ENCODE results near the gene CCDC13. TPM values are rescaled to one million over a fixed set of nuclear protein-coding genes. Genes with fewer than 3 reads are reported as not detected.
"Not testable (repeated sequence)": the region's sequence is repeated elsewhere in the genome, so short reads cannot be mapped to it uniquely, and the experiment has no call there.

The CCDC13 gene
- total RNA-seq, 6 experiments from 2014 or later = 0.17 to 0.47 (median 0.30) TPM; not detected in 2

DNA sequence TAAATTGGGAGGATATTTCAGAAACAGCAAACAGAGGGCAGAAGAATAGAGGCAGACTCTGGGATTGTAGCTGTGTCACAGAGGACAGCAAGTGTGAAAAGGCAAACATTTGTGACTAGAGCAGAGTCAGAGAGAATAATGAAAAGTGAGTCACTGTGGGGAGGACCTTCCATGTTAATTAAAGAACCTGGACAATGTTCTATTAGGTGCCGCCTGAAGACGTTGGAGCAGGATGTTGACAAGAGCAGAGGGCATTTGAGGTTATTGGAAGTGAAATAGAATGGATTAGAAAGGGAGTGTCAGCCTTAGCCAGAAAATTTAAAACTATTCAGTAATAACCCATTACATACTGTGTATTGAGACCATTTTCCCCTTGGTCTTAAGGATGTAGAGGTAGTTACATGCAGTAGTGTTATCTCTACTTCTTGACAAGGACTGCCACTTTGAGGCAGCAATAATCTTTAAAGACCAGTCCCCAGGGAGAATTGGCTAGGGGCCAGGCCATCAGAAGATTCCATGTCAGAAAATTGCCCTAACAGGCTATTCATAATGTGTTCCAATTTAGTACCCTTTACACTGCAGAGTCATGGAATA lies 42.0 kb upstream of the CCDC13 start:
- H3K4me1 Mint-ChIP-seq (ENCODE audit: low read depth) = peaks cover 18% of the 10 kb centered on the region

DNA sequence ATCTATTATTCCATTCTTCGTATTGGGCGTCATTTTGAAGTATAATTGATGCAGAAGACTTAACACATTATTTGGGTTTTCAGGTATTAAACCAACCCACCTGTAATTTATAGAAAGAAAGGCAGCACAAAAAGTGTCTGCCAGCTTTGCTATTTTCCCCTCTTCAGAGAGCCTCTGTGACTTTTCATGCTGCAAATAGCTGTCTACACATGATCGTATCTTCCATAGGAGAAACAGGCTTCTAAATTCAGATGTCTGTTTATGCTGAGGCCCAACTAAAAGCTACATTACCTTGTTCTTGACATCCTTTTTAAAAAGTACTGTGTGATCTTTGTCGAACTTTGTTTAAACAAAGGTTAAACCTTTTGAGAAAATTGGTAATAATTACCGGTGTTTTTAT lies 41.2 kb upstream of the CCDC13 start:
- Mint-ChIP-seq H3K4me1 (ENCODE audit: low read depth) (peaks cover 21% of the 10 kb centered on the region), H3K27ac (no peak overlapping the region), H3K27me3 (ENCODE audit: insufficient read depth) (peaks cover 27% of the 10 kb centered on the region), H3K4me3 (no peak overlapping the region), H3K9me3 (no peaks in the 10 kb centered on the region), H3K36me3 (ENCODE audit: low read depth) (no peaks in the 10 kb centered on the region)
- TF ChIP-seq, protein P1, sequence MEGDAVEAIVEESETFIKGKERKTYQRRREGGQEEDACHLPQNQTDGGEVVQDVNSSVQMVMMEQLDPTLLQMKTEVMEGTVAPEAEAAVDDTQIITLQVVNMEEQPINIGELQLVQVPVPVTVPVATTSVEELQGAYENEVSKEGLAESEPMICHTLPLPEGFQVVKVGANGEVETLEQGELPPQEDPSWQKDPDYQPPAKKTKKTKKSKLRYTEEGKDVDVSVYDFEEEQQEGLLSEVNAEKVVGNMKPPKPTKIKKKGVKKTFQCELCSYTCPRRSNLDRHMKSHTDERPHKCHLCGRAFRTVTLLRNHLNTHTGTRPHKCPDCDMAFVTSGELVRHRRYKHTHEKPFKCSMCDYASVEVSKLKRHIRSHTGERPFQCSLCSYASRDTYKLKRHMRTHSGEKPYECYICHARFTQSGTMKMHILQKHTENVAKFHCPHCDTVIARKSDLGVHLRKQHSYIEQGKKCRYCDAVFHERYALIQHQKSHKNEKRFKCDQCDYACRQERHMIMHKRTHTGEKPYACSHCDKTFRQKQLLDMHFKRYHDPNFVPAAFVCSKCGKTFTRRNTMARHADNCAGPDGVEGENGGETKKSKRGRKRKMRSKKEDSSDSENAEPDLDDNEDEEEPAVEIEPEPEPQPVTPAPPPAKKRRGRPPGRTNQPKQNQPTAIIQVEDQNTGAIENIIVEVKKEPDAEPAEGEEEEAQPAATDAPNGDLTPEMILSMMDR (IDR thresholded peaks at IDR 0.05) = no peak
- DNase-seq = no peak

More for the DNA sequence above, 42.0 kb upstream of the CCDC13 start:
- DNase-seq = no peak
- H3K27me3 Mint-ChIP-seq (ENCODE audit: insufficient read depth) = peaks cover 33% of the 10 kb centered on the region
- H3K4me3 Mint-ChIP-seq = no peak overlapping the region
- no peak overlapping the region for H3K27ac Mint-ChIP-seq
- no peaks in the 10 kb centered on the region for H3K36me3 Mint-ChIP-seq (ENCODE audit: low read depth)
- H3K9me3 Mint-ChIP-seq = no peaks in the 10 kb centered on the region
- TF ChIP-seq, protein P1 (IDR thresholded peaks at IDR 0.05) = no peak

- H3K4me3 Mint-ChIP-seq; DNase-seq; H3K36me3 Mint-ChIP-seq (ENCODE audit: low read depth); H3K27ac Mint-ChIP-seq; H3K9me3 Mint-ChIP-seq: not testable (repeated sequence)
- H3K27me3 Mint-ChIP-seq (ENCODE audit: insufficient read depth) = peaks cover 26% of the 10 kb centered on the region
- H3K4me1 Mint-ChIP-seq (ENCODE audit: low read depth) = peaks cover 23% of the 10 kb centered on the region
Observed at GRCh38 chr3:42811118-42811883, 38.2 kb upstream of the CCDC13 start.

DNA sequence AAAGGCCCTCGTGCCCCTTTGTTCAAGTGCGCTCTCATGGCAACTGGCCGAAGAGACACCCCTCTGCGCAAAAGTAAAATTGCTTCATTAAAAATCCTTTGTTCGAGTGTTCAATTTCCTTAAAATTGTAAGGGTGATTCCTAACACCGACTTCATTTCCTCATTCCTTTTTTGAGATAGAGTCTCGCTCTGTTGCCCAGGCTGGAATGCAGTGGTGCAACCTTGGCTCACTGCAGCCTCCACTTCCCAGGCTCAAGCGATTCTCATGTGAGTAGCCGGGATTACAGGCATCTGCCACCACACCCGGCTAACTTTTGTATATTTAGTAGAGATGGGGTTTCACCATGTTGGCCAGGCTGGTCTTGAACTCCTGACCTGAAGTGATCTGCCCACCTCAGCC lies 37.7 kb upstream of the CCDC13 start:
- not testable (repeated sequence) for H3K36me3 Mint-ChIP-seq (ENCODE audit: low read depth); DNase-seq; H3K4me3 Mint-ChIP-seq; H3K9me3 Mint-ChIP-seq; H3K27ac Mint-ChIP-seq
- Mint-ChIP-seq H3K4me1 (ENCODE audit: low read depth) (peaks cover 23% of the 10 kb centered on the region), H3K27me3 (ENCODE audit: insufficient read depth) (peaks cover 22% of the 10 kb centered on the region)

DNA sequence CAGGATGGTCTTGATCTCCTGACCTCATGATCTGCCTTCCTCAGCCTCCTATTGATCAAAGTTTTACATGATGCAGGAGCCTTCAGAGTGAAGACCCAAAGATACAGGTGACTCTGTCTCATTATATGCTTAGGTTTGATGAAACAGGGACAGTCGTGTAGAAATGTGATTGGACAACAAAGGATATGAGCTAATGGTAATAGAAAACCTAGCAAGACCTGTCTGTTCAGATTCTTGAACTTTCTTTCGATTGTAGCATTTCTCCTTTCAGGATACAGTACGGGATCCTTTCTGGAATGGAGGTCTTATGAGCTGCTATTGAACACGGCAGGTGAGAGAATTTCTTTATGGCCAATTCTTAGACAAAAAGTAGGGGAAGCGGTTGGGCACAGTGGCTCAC lies 36.1 kb upstream of the CCDC13 start, which contains the start of gene ACKR2:
Gene ACKR2 (plus strand): TSS at position 244 of the 400 bp plus-strand sequence. CDS start 55,058 bp downstream, outside the sequence.
- no peaks in the 10 kb centered on the region for H3K36me3 Mint-ChIP-seq (ENCODE audit: low read depth)
- H3K4me1 Mint-ChIP-seq (ENCODE audit: low read depth) = peaks cover 29% of the 10 kb centered on the region
- H3K27me3 Mint-ChIP-seq (ENCODE audit: insufficient read depth) = peaks cover 19% of the 10 kb centered on the region
- H3K27ac Mint-ChIP-seq = no peak within 1 kb of the TSS
- H3K9me3 Mint-ChIP-seq = no peaks in the 10 kb centered on the region
- no peak within 1 kb of the TSS for H3K4me3 Mint-ChIP-seq
- DNase-seq = no peak
- TF ChIP-seq, protein P1 (IDR thresholded peaks at IDR 0.05) = no peak

GRCh38 chr3:42807929-42808328 lies 34.9 kb upstream of the CCDC13 start:
- Mint-ChIP-seq H3K4me3 (no peak overlapping the region), H3K4me1 (ENCODE audit: low read depth) (peaks cover 36% of the 10 kb centered on the region), H3K36me3 (ENCODE audit: low read depth) (peaks cover 3% of the 10 kb centered on the region; the same call in 1 of the 2 replicates), H3K9me3 (no peaks in the 10 kb centered on the region), H3K27ac (no peak overlapping the region), H3K27me3 (ENCODE audit: insufficient read depth) (peaks cover 15% of the 10 kb centered on the region)
- no peak for DNase-seq
- TF ChIP-seq, protein P1 (IDR thresholded peaks at IDR 0.05) = no peak

Measured in HFFc6 (cell line).